H1 (cell line): ENCODE data around the gene AP2A2. TPM values are rescaled to one million over a fixed set of nuclear protein-coding genes. Genes with fewer than 3 reads are reported as not detected.

Experiments used
- MAFK ChIP-seq: IDR thresholded peaks from 2 replicates; pipeline ENCODE4 v1.6.1; 2012; ENCODE audit warnings: low read depth, mild to moderate bottlenecking, improper control_type of control experiment, low read length
- polyA plus RNA-seq, 7 experiments: library from polyadenylated mRNA; depleted of rRNA in 3 of 7; stranded (reverse) in 5 of 7; unstranded in 2 of 7; fragments of >200 nt in 5 of 7; fragments of 200-250 nt in 2 of 7; gene quantifications; 1 replicate in 5 of 7; 2 replicates in 1 of 7; 4 replicates in 1 of 7; pipeline versions ENCODE4 v1.2.1 to v1.2.3, GENCODE V29; 2011 to 2013; ENCODE audit warnings: missing spikeins in 2 of 7, mixed read lengths in 2 of 7
- total RNA-seq: library from RNA; stranded (reverse); fragmentation: NEBNext Ultra II Directional; extraction: Animal tissue kit (Norgen Biotek cat#: 25700); gene quantifications from 2 replicates; pipeline ENCODE4 v1.2.1, GENCODE V29; 2021

The AP2A2 gene
- total and polyA plus RNA-seq, 2 of the 8 experiments (the other 6 are each of a cell fraction or from before 2014, with no cell fraction given), result 50.0 to 65.0 TPM

DNA sequence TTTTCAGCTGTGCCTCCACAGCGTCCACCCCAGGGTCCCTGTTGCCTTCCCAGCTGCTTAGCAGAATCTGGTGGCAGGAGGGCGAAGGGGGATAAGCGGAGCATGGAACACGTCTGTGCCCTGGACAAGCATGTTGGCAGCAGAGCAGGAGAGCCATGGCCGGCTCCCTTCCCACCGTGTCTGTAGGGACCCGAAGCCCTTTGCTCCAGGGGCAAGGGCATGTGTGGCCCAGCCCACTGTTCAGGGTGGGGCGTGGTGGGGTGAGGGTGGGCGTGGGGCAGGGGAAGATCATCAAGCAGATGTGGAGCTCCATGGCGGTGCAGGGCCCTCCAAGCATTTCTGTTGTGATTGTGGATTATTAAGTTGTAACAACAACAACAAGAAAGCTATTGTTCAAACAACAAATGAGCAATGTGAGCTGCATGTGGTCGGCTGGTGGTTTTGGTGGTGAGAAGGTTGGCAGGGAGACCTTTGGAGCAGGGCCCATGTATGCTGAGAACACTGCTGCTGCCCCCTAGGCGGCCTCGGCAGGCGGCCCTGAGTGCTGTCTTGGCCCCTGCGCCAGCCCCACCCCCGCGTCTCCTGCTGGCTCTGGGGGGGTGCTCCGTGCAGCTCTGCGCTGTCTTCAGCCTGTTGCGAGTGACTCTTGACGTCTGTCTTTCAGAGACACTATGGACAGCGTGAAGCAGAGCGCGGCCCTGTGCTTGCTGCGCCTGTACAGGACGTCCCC lies 50.9 kb downstream of the AP2A2 start (continued):
- no peak for TF ChIP-seq MAFK
